NB4 (cell line): ENCODE measurements around the gene SP2.

Experiments used
- MYC ChIP-seq: IDR thresholded peaks from 2 replicates; pipeline ENCODE4 v1.6.1; 2011; ENCODE audit warnings: low read depth, low read length
- POLR2A ChIP-seq: IDR thresholded peaks from 2 replicates; pipeline ENCODE4 v1.6.1; 2011; ENCODE audit warnings: mild to moderate bottlenecking; ENCODE audit not compliant: insufficient read length; ENCODE audit errors: extremely low read depth
- TF ChIP-seq, protein P1 (sequence below): IDR thresholded peaks from one replicate; pipeline ENCODE4 v1.5.1; 2012; ENCODE audit warnings: low read depth, low read length

DNA sequence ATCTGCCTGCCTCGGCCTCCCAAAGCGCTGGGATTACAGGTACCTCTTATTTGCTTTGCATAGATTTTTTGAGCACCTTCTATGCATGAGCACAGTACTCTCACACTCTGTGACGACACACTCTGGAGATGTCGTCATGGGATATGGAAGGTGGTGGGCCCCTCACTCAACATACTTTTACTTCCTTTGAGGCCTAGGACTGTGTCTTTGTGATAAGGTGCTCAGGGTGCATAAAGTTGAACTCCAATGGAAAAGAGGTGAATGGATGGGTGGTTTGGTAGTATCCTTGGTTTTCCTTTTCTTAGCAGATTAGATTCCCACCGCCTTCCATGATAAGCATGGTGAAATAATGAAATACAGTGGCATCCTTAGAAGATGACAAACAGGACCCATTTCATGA lies 68.8 kb downstream of the SP2 start:
- TF ChIP-seq, protein P1, sequence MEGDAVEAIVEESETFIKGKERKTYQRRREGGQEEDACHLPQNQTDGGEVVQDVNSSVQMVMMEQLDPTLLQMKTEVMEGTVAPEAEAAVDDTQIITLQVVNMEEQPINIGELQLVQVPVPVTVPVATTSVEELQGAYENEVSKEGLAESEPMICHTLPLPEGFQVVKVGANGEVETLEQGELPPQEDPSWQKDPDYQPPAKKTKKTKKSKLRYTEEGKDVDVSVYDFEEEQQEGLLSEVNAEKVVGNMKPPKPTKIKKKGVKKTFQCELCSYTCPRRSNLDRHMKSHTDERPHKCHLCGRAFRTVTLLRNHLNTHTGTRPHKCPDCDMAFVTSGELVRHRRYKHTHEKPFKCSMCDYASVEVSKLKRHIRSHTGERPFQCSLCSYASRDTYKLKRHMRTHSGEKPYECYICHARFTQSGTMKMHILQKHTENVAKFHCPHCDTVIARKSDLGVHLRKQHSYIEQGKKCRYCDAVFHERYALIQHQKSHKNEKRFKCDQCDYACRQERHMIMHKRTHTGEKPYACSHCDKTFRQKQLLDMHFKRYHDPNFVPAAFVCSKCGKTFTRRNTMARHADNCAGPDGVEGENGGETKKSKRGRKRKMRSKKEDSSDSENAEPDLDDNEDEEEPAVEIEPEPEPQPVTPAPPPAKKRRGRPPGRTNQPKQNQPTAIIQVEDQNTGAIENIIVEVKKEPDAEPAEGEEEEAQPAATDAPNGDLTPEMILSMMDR: no peak
- TF ChIP-seq MYC (no peak), POLR2A (no peak)
